ENCODE data around the gene IRAK2. TPM values are rescaled to one million over a fixed set of nuclear protein-coding genes. Genes with fewer than 3 reads are reported as not detected.

IRAK2 gene
- total RNA-seq, 6 experiments from 2014 or later: 4.2 to 16.0 (median 8.4) TPM

DNA sequence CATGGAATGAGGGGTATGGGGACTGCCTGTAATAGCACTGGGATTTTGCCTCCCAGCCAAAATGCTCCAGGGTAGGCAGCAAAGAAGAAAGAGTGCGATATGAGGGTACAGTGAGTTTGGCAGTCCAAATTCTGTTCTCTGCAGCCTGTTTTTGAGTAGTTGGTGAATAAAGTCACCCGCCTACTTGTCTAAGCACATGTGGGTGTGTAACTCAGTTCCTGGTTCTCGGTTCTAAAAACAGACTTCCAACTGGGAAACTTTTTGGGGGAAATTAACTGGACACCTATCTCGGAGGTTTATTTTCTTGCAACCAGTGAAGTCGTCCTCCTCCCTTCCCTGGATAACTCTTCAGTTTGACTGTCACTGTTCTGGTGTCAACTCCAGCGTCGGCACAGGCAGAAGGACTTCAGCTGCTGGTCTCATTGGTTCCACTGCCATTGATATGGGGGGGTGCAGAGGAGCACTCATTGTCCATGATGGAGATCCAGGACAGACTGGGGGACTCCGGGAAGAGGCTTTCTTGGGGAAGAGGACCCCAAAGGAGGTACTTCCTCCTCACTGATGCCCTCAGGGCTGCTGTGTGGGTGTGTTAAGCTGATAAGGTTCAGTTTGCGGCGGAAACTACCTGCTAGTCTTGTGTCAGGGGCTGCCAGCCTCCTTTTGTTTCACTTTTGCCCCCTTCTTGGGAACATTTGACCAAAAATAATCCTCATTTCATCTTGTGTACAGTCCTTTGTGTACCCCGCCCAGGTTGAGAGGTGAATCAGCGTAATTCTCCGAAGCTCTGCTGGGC, 114.9 kb downstream of the IRAK2 start:
- H3K4me1 ChIP-seq: peaks cover 0 to 12% (median 2%) of the 10 kb centered on the region in 4 donors
- WGBS (ENCODE audit: insufficient coverage, low coverage, low lambda C conversion rate, missing lambda C conversion rate): 89% methylated on average over 7 of the region's 13 CpGs
- TF ChIP-seq, protein P1, sequence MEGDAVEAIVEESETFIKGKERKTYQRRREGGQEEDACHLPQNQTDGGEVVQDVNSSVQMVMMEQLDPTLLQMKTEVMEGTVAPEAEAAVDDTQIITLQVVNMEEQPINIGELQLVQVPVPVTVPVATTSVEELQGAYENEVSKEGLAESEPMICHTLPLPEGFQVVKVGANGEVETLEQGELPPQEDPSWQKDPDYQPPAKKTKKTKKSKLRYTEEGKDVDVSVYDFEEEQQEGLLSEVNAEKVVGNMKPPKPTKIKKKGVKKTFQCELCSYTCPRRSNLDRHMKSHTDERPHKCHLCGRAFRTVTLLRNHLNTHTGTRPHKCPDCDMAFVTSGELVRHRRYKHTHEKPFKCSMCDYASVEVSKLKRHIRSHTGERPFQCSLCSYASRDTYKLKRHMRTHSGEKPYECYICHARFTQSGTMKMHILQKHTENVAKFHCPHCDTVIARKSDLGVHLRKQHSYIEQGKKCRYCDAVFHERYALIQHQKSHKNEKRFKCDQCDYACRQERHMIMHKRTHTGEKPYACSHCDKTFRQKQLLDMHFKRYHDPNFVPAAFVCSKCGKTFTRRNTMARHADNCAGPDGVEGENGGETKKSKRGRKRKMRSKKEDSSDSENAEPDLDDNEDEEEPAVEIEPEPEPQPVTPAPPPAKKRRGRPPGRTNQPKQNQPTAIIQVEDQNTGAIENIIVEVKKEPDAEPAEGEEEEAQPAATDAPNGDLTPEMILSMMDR (IDR thresholded peaks at IDR 0.05): no peak
- no peak for TF ChIP-seq POLR2A (IDR thresholded peaks at IDR 0.05)
- H3K27me3 ChIP-seq: no peaks in the 10 kb centered on the region
- DNase-seq (no peak), ATAC-seq (no peak)
- H3K9me3 ChIP-seq: no peaks in the 10 kb centered on the region
- no peak overlapping the region for H3K4me3 ChIP-seq
- no peak overlapping the region for H3K27ac ChIP-seq
- intact Hi-C loops (cut with DNase I): no loop called here
- H3K36me3 ChIP-seq: peaks cover 0 to 55% (median 12%) of the 10 kb centered on the region in 4 donors

DNA sequence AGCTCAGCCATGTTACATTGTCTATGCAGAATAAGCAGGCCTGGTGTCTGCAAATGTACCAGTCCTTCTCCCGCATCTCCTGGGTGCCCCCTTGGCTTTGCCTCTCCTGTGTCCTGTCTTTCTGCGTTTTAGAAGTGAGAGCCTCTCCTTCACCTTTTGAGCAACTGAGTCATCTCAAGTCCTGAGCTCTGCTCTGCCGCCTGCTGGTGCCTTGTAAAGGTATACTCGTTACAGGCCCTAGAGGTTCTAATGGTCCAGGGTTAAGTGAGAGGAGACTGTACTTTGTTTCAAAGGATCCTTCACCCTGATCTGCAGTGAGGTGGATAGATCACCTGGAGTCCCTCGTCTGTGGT, 115.4 kb downstream of the IRAK2 start:
- peaks cover 0 to 55% (median 12%) of the 10 kb centered on the region in 4 donors for H3K36me3 ChIP-seq
- no peak for TF ChIP-seq POLR2A (IDR thresholded peaks at IDR 0.05)
- TF ChIP-seq, protein P1 (IDR thresholded peaks at IDR 0.05): no peak
- no peak for DNase-seq
- 83% methylated on average over 4 of the region's 5 CpGs for WGBS (ENCODE audit: insufficient coverage, low coverage, low lambda C conversion rate, missing lambda C conversion rate)
- ATAC-seq: no peak
- no peak overlapping the region for H3K4me3 ChIP-seq
- intact Hi-C loops (cut with DNase I): no loop called here
- H3K27ac ChIP-seq: no peak overlapping the region
- H3K27me3 ChIP-seq: no peaks in the 10 kb centered on the region
- peaks cover 0 to 7% (median 0%) of the 10 kb centered on the region in 4 donors for H3K4me1 ChIP-seq
- H3K9me3 ChIP-seq: no peaks in the 10 kb centered on the region

DNA sequence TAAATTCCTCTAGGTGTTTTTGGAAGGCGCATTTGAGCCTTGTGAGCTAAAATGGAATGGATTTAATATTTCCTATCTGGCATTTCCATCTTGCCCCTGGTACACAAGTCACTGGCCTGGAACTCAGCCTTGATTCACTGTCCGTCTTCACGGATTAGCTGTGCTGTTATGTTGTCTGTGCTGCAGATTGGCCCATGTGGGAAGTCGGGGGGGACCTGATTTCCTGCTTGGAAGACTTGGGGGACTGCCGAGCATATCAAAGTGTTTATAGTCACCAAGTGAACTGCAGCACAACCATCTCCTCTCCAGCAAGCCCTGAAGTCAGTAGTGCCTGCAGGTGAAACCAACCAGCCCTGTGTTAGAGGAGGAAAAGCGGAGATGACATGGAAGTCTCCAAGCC, 115.9 kb downstream of the IRAK2 start:
- WGBS (ENCODE audit: insufficient coverage, low coverage, low lambda C conversion rate, missing lambda C conversion rate): 100% methylated on average over 2 of the region's 6 CpGs
- no peak for TF ChIP-seq POLR2A (IDR thresholded peaks at IDR 0.05)
- TF ChIP-seq, protein P1 (IDR thresholded peaks at IDR 0.05): no peak
- intact Hi-C loops (cut with DNase I): no loop called here
- DNase-seq (no peak), ATAC-seq (no peak)
- Histone ChIP-seq H3K27ac (no peak overlapping the region), H3K9me3 (no peaks in the 10 kb centered on the region), H3K27me3 (no peaks in the 10 kb centered on the region), H3K4me3 (no peak overlapping the region), H3K4me1 (peaks cover 0 to 7% (median 0%) of the 10 kb centered on the region in 4 donors), H3K36me3 (peaks cover 0 to 55% (median 12%) of the 10 kb centered on the region in 4 donors)

DNA sequence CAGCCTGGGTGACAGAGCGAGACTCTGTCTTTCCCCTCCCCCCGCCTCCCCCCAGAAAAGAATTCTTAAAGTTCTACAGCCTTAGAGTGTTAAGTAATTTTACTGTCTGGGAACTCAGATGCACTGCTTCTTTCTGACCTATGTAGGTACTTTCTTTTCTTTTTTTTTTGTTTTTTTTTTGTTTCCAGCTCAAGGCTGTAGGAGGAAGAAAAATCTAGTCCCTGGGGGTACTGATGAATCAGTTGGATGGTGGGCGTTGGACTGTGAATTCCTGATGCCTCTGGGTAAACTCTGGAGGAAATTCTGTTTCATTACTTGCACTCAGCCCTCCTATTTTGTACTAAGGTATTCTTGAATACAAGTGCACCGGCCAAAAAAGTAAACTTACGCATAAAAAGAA, 117.2 kb downstream of the IRAK2 start:
- Histone ChIP-seq H3K9me3 (no peaks in the 10 kb centered on the region), H3K4me3 (no peak overlapping the region), H3K27me3 (no peaks in the 10 kb centered on the region), H3K4me1 (peaks cover 0 to 4% (median 0%) of the 10 kb centered on the region in 4 donors), H3K36me3 (peaks cover 0 to 47% (median 12%) of the 10 kb centered on the region in 4 donors), H3K27ac (no peak overlapping the region)
- no peak for DNase-seq
- intact Hi-C loops (cut with DNase I): no loop called here
- TF ChIP-seq POLR2A (IDR thresholded peaks at IDR 0.05): no peak
- TF ChIP-seq, protein P1 (IDR thresholded peaks at IDR 0.05): no peak
- 85% methylated on average over 5 of the region's 5 CpGs for WGBS (ENCODE audit: insufficient coverage, low coverage, low lambda C conversion rate, missing lambda C conversion rate)
- ATAC-seq: no peak

Measured in right lobe of liver (tissue), 6 donors.